Left ventricle myocardium superior (tissue), 1 donor: ENCODE measurements around the gene LIN7A. TPM values are rescaled to one million over a fixed set of nuclear protein-coding genes. Genes with fewer than 3 reads are reported as not detected.

ENCODE experiments used
- ATAC-seq: fragments of 200-7000 bp; cut with Tn5 transposase; one replicate; pipeline ENCODE4 v1.9.1; 2020; ENCODE audit warnings: mild to moderate bottlenecking, moderate library complexity
- DNase-seq: peaks from one replicate; pipeline ENCODE4 v3.0.0-alpha.2; 2020
- intact Hi-C: fragments of 100-400 bp; cut with micrococcal nuclease; formaldehyde crosslinking; loops from one replicate; pipeline ENCODE4 v1.11.0; 2022
- microRNA-seq: library from miRNA; unstranded; fragments of <30 nt; microRNA quantifications from one replicate; pipeline ENCODE4 v1.2.0, GENCODE V29; 2020; ENCODE audit warnings: borderline number of aligned reads
- total RNA-seq: library from RNA; stranded (reverse); fragmentation: NEBNext Ultra II Directional; extraction: Animal tissue kit (Norgen Biotek cat#: 25700); gene quantifications from one replicate; pipeline ENCODE4 v1.2.1, GENCODE V29; 2021
- donor health status: DM: no; HTN: yes; CAD: no; lungs with severe emphysema.

Gene LIN7A
- total RNA-seq, 1 donor from 2014 or later, result 14.4 TPM

GRCh38 chr12:80778005-80778541 lies 159.7 kb downstream of the LIN7A start:
- intact Hi-C loops, result no loop called here
- peak; percentile 88 for ATAC-seq
- DNase-seq, result peak; percentile 30

DNA sequence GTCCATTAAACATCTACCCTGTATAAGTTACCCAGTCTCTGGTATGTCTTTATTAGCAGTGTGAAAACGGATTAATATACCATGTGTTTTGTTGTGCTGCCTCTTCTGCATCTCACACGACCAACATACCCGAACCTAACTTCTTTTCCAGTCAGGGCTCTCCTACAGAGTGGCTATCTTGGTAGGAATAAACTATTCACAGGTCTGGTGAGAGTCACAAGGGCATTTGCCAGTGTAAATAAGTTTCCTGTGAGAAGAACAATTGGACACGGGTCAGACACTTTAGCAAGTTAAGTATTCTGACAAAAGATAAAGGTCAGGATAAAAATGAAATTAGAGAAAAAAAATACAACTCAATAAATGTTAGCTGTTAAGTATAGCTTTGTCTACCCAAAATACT lies 160.1 kb downstream of the LIN7A start:
- DNase-seq (no peak), ATAC-seq (peak; percentile 24)
- intact Hi-C loops, result no loop called here

DNA sequence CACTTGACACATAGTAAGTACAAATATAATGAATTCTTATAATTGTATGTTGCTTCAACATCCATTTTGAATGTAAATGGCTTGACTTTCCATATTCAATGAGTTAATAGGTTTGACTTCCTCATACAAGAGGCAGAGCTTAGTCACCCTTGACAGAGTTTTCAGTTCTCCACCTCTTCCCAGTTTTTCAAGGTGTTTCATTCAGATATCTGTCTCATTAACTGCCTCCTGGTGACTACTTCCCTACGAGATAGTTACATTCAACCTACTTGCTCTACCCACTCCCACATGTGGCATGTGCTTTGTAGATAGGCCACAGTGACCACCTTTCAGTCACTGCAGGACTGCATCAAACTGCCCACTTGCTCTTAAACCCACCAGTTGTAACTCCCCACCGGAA lies 161.0 kb downstream of the LIN7A start:
- ATAC-seq (no peak), DNase-seq (no peak)
- intact Hi-C loops, result no loop called here

- no peak for DNase-seq
- ATAC-seq, result no peak
- intact Hi-C loops, result no loop called here
Measured at GRCh38 chr12:80770958-80771357, 166.8 kb downstream of the LIN7A start.

DNA sequence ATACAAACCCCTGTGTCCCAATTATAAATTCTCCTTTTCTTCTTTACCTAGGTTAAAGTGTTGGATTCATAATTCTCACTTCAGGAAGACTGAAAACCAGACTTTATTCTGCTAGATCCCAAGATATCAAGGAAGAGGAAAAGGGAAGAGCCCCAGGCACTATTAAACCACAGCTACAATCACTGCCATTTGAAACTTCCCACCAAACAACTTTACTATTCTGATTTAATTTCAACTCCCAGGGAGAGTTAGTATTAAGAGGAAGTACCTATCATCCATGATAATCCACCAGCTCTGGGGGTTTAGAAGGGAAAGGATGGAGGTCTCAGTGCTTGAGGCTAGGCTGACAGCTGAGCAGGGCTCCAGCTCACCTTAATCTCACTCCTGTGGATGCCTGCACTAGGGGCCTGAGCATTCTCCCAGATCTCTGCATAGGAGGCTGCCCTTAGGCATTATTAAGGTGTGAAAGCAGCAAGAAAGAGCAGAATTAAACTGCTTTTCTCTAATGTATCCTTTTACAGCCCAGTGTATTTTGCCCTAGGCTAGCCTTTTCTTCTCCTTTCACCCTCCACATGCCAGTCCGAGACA lies 168.1 kb downstream of the LIN7A start:
- no peak for ATAC-seq
- DNase-seq, result no peak
- intact Hi-C loops, result no loop called here

- ATAC-seq (no peak), DNase-seq (no peak)
- intact Hi-C loops, result no loop called here
Measured at GRCh38 chr12:80766897-80767296, 170.8 kb downstream of the LIN7A start.

DNA sequence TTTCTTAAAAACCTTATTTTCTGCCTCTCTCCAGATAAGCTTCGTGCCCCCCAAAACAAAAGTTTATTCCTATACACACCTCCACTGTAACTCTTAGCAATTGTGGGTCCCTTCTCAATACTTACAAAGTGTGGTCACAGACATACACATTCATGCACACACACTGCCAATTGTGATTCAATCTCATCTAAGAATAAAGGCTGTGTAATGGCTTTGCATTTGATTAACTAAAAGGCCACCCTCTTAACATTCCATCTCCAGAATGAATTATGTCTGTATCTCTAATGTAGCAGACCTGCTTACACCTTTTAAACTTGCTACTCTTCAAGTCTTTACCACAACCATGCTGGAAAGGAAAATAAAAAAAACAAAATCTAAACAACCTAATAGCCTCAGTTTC lies 171.5 kb downstream of the LIN7A start:
- ATAC-seq (no peak), DNase-seq (no peak)
- intact Hi-C loops, result no loop called here

- DNase-seq (no peak), ATAC-seq (no peak)
- intact Hi-C loops, result no loop called here
Measured at GRCh38 chr12:80763874-80764273, 173.9 kb downstream of the LIN7A start.

GRCh38 chr12:80761838-80762237 lies 175.9 kb downstream of the LIN7A start:
- intact Hi-C loops, result no loop called here
- ATAC-seq (no peak), DNase-seq (no peak)

DNA sequence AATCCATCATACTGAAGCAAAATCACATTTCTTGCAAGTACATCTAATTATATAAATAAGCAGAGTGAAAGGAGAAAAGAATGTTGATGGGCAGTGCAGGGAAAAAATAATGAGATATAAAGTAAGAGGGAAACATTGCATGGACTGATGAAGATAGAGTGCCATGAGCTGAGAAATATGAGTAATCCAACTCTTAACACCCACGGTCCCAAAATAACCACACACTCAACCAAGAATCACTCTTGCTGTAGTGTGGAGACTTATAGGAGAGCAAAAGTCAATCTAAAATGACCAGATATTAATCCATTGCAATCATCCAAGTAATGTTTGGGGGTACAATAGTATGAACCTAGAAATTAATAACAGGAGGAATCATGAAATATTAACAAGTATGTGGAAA lies 180.9 kb downstream of the LIN7A start:
- intact Hi-C loops, result no loop called here
- ATAC-seq, result no peak

GRCh38 chr12:80754274-80754673 lies 183.5 kb downstream of the LIN7A start:
- DNase-seq (no peak), ATAC-seq (no peak)
- intact Hi-C loops, result no loop called here

More for the DNA sequence above, 180.9 kb downstream of the LIN7A start:
- no peak for DNase-seq

- no peak for ATAC-seq
- no peak for DNase-seq
- intact Hi-C loops, result no loop called here
Measured at GRCh38 chr12:80752464-80752863, 185.3 kb downstream of the LIN7A start.

DNA sequence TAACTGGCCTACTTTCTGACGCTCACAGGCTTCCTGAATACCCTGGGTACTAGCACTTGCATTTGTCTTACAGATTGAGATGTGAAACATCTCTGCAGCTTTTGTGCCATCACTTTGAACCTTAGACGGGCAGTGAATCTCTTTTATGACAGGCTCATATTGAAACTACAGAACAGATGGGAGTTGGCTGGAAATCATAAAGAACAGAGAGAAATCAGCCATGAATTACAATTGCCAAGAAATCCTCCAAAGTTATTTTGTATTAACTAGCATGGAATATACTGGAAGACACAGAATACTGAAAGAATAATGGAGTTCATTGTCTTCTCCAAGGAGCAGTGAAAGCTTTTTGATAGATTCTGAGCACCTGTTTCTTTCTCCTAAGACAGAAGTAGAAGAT lies 188.3 kb downstream of the LIN7A start:
- intact Hi-C loops, result loop anchor here (10.0 kb wide), 1 partner anchor 255 kb away; no protein-coding TSS in a partner anchor
- no peak for DNase-seq
- ATAC-seq, result no peak

- no peak for ATAC-seq
- DNase-seq, result no peak
- intact Hi-C loops, result loop anchor here (10.0 kb wide), 1 partner anchor 253 kb away; no protein-coding TSS in a partner anchor
Measured at GRCh38 chr12:80747800-80748199, 189.9 kb downstream of the LIN7A start.

- no peak for ATAC-seq
- no peak for DNase-seq
- intact Hi-C loops, result loop anchor here (10.0 kb wide), 1 partner anchor 251 kb away; no protein-coding TSS in a partner anchor
Measured at GRCh38 chr12:80745851-80746505, 191.8 kb downstream of the LIN7A start.

Small RNA genes lying within 50 kb of the gene (microRNA-seq; reads per million reads assigned to microRNA genes)
- gene MIR617 (not detected), gene MIR618 (5.9 reads per million)

Other genes with a start within 250 kb of the LIN7A start
- gene MYF6, start 230.3 kb downstream of the LIN7A start, total RNA-seq, result not detected
- gene MYF5, start 221.0 kb downstream of the LIN7A start, total RNA-seq, result not detected
- 22.0 TPM for gene ACSS3, start 140.1 kb upstream of the LIN7A start, total RNA-seq